ENCODE measurements around the gene C2orf68. TPM values are rescaled to one million over a fixed set of nuclear protein-coding genes. Genes with fewer than 3 reads are reported as not detected.
A peak's percentile ranks its signal among the peaks of the same experiment; 100 is the strongest.

C2orf68 gene
- total RNA-seq, 5 donors from 2014 or later (not counting 1 experiment from before 2014, with no cell fraction given) = 45.3 to 77.9 (median 62.4) TPM

DNA sequence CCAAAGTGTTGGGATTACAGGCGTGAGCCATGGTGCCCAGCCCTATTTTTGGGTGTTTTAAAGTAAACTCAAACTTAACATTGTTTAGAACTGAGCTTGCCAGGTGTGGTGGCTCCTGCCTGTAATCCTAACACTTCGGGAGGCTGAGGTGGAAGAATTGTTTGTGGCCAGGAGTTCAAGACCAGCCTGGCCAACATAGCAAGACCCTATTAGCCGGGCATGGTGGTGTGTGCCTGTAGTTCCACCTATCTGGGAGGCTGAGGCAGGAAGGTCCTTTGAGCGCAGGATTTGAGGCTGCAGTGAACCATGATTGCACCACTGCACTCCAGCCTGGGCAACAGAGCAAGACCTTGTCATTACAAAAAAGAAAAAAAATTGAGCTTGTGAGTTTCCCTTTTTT lies 38.6 kb upstream of the C2orf68 start:
- 90% methylated on average over 2 of the region's 4 CpGs for WGBS (ENCODE audit: insufficient coverage)
- DNase-seq = no peak
- peaks cover 53% of the 10 kb centered on the region for H3K36me3 Mint-ChIP-seq
- no peaks in the 10 kb centered on the region for H3K4me1 Mint-ChIP-seq
- no peaks in the 10 kb centered on the region for H3K27me3 Mint-ChIP-seq
- H3K4me3 Mint-ChIP-seq = no peak overlapping the region
- H3K4me3 ChIP-seq (ENCODE audit: control insufficient read depth in 1 of 2, extremely low read depth in 1 of 2, low read length in 1 of 2) = no peak overlapping the region
- peaks cover 6 to 74% of the 10 kb centered on the region in 2 donors for H3K36me3 ChIP-seq (ENCODE audit: control insufficient read depth in 2 of 2, extremely low read depth in 1 of 2, insufficient read depth in 1 of 2, low read length in 1 of 2)
- POLR2A ChIA-PET = interaction anchor here in 1 of 2 donors (0.9 kb wide), 1 partner anchor 55 kb away, joined by 5 read pairs; no protein-coding TSS in a partner anchor
- H3K27ac Mint-ChIP-seq = no peak overlapping the region
- no peaks in the 10 kb centered on the region for H3K4me1 ChIP-seq (ENCODE audit: control insufficient read depth in 1 of 2, extremely low read depth in 1 of 2, insufficient read depth in 2 of 2, low read length in 2 of 2)
- no peak overlapping the region for H3K27ac ChIP-seq (ENCODE audit: low read length)
- CTCF ChIA-PET = interaction anchor here in 1 of 2 donors (1.0 kb wide), 1 partner anchor 31 kb away, joined by 3 read pairs; no protein-coding TSS in a partner anchor
- no peaks in the 10 kb centered on the region for H3K9me3 ChIP-seq
- ATAC-seq (replicated peaks in 1 of 4) = no peak
- no peaks in the 10 kb centered on the region for H3K27me3 ChIP-seq (replicated peaks in 1 of 2; ENCODE audit: control insufficient read depth in 2 of 2, extremely low read depth in 1 of 2, insufficient read depth in 2 of 2, low read length in 1 of 2)
- H3K9me3 Mint-ChIP-seq = no peaks in the 10 kb centered on the region

- Mint-ChIP-seq H3K36me3 (peaks cover 53% of the 10 kb centered on the region), H3K27me3 (no peaks in the 10 kb centered on the region)
- POLR2A ChIA-PET = interaction anchor here in 1 of 2 donors (0.9 kb wide), 1 partner anchor 55 kb away, joined by 5 read pairs; no protein-coding TSS in a partner anchor
Observed at GRCh38 chr2:85649201-85650190, 37.6 kb upstream of the C2orf68 start.

DNA sequence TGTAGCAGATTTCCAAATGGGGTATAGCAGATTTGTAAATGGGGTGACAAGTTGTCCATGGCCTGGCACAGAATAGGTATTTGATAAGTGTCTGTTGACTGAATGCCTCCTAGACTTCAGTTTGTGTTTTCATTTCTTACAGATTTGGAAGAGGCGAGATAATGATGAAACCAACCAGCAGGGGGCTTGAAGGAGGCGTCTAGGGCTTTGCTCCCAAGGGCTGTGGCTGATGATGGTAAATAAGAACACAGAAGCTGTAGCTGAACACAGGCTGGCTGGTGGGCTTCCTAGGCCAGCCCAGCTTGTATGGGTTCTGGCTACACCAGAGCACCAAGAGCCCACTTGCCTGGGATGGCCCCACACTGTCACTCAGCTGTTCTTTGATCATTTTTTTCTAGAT lies 36.8 kb upstream of the C2orf68 start:
- no peaks in the 10 kb centered on the region for H3K4me1 Mint-ChIP-seq
- ATAC-seq (replicated peaks in 1 of 4) (no peak), DNase-seq (peak in 2 of 35 experiments; percentile 9 to 20)
- no peaks in the 10 kb centered on the region for H3K27me3 Mint-ChIP-seq
- H3K4me3 ChIP-seq (ENCODE audit: control insufficient read depth in 1 of 2, extremely low read depth in 1 of 2, low read length in 1 of 2) = no peak overlapping the region
- no peaks in the 10 kb centered on the region for H3K27me3 ChIP-seq (replicated peaks in 1 of 2; ENCODE audit: control insufficient read depth in 2 of 2, extremely low read depth in 1 of 2, insufficient read depth in 2 of 2, low read length in 1 of 2)
- H3K27ac ChIP-seq (ENCODE audit: low read length) = no peak overlapping the region
- peaks cover 9 to 84% of the 10 kb centered on the region in 2 donors for H3K36me3 ChIP-seq (ENCODE audit: control insufficient read depth in 2 of 2, extremely low read depth in 1 of 2, insufficient read depth in 1 of 2, low read length in 1 of 2)
- no peaks in the 10 kb centered on the region for H3K4me1 ChIP-seq (ENCODE audit: control insufficient read depth in 1 of 2, extremely low read depth in 1 of 2, insufficient read depth in 2 of 2, low read length in 2 of 2)
- H3K9me3 Mint-ChIP-seq = no peaks in the 10 kb centered on the region
- CTCF ChIA-PET = no interaction called here
- H3K9me3 ChIP-seq = no peaks in the 10 kb centered on the region
- peaks cover 50% of the 10 kb centered on the region for H3K36me3 Mint-ChIP-seq
- POLR2A ChIA-PET = no interaction called here
- WGBS (ENCODE audit: insufficient coverage) = 100% methylated on average over 1 of the region's 2 CpGs
- H3K27ac Mint-ChIP-seq = no peak overlapping the region
- H3K4me3 Mint-ChIP-seq = no peak overlapping the region

More at GRCh38 chr2:85649201-85650190, 37.6 kb upstream of the C2orf68 start:
- CTCF ChIA-PET = interaction anchor here in 1 of 2 donors (0.7 to 1.0 kb wide), 2 partner anchors 12 to 32 kb away, joined by 3 to 4 read pairs; no protein-coding TSS in a partner anchor
- Mint-ChIP-seq H3K9me3 (no peaks in the 10 kb centered on the region), H3K27ac (peak overlapping the region in 1 of 2 donors; percentile 48), H3K4me1 (no peaks in the 10 kb centered on the region), H3K4me3 (no peak overlapping the region)
- Histone ChIP-seq H3K36me3 (ENCODE audit: control insufficient read depth in 2 of 2, extremely low read depth in 1 of 2, insufficient read depth in 1 of 2, low read length in 1 of 2) (peaks cover 9 to 80% of the 10 kb centered on the region in 2 donors), H3K4me3 (ENCODE audit: control insufficient read depth in 1 of 2, extremely low read depth in 1 of 2, low read length in 1 of 2) (no peak overlapping the region), H3K27me3 (replicated peaks in 1 of 2; ENCODE audit: control insufficient read depth in 2 of 2, extremely low read depth in 1 of 2, insufficient read depth in 2 of 2, low read length in 1 of 2) (no peaks in the 10 kb centered on the region), H3K9me3 (no peaks in the 10 kb centered on the region), H3K27ac (ENCODE audit: low read length) (no peak overlapping the region), H3K4me1 (ENCODE audit: control insufficient read depth in 1 of 2, extremely low read depth in 1 of 2, insufficient read depth in 2 of 2, low read length in 2 of 2) (no peaks in the 10 kb centered on the region)
- ATAC-seq (replicated peaks in 1 of 4) = no peak
- 92% methylated on average over 5 of the region's 9 CpGs for WGBS (ENCODE audit: insufficient coverage)
- no peak for DNase-seq

GRCh38 chr2:85647823-85648526 lies 36.1 kb upstream of the C2orf68 start:
- no peak overlapping the region for H3K27ac Mint-ChIP-seq
- no peaks in the 10 kb centered on the region for H3K9me3 Mint-ChIP-seq
- WGBS (ENCODE audit: insufficient coverage) = 90% methylated on average over 9 of the region's 10 CpGs
- no peaks in the 10 kb centered on the region for H3K27me3 Mint-ChIP-seq
- ATAC-seq (replicated peaks in 1 of 4) (no peak), DNase-seq (no peak)
- H3K27me3 ChIP-seq (replicated peaks in 1 of 2; ENCODE audit: control insufficient read depth in 2 of 2, extremely low read depth in 1 of 2, insufficient read depth in 2 of 2, low read length in 1 of 2) = no peaks in the 10 kb centered on the region
- ChIA-PET POLR2A (no interaction called here), CTCF (interaction anchor here in 1 of 2 donors (1.5 kb wide), 1 partner anchor 10 kb away, joined by 5 read pairs; no protein-coding TSS in a partner anchor)
- no peak overlapping the region for H3K4me3 Mint-ChIP-seq
- no peak overlapping the region for H3K4me3 ChIP-seq (ENCODE audit: control insufficient read depth in 1 of 2, extremely low read depth in 1 of 2, low read length in 1 of 2)
- H3K36me3 Mint-ChIP-seq = peaks cover 47% of the 10 kb centered on the region
- no peaks in the 10 kb centered on the region for H3K4me1 ChIP-seq (ENCODE audit: control insufficient read depth in 1 of 2, extremely low read depth in 1 of 2, insufficient read depth in 2 of 2, low read length in 2 of 2)
- no peaks in the 10 kb centered on the region for H3K9me3 ChIP-seq
- no peak overlapping the region for H3K27ac ChIP-seq (ENCODE audit: low read length)
- peaks cover 9 to 85% of the 10 kb centered on the region in 2 donors for H3K36me3 ChIP-seq (ENCODE audit: control insufficient read depth in 2 of 2, extremely low read depth in 1 of 2, insufficient read depth in 1 of 2, low read length in 1 of 2)
- H3K4me1 Mint-ChIP-seq = no peaks in the 10 kb centered on the region

GRCh38 chr2:85646166-85646565 lies 34.3 kb upstream of the C2orf68 start:
- POLR2A ChIA-PET = no interaction called here

GRCh38 chr2:85644909-85645308 lies 33.0 kb upstream of the C2orf68 start:
- no peaks in the 10 kb centered on the region for H3K27me3 Mint-ChIP-seq
- ATAC-seq (replicated peaks in 1 of 4) = no peak
- H3K9me3 Mint-ChIP-seq = no peaks in the 10 kb centered on the region
- H3K9me3 ChIP-seq = no peaks in the 10 kb centered on the region
- H3K27ac ChIP-seq (ENCODE audit: low read length) = no peak overlapping the region
- peaks cover 0 to 15% (median 6%) of the 10 kb centered on the region in 3 donors for H3K4me1 Mint-ChIP-seq
- no peak for DNase-seq
- no peak overlapping the region for H3K27ac Mint-ChIP-seq
- peaks cover 58% of the 10 kb centered on the region for H3K36me3 Mint-ChIP-seq
- ChIA-PET CTCF (interaction anchor here in 1 of 2 donors (0.7 kb wide), 1 partner anchor 450 kb away, joined by 4 read pairs; no protein-coding TSS in a partner anchor), POLR2A (interaction anchor here in 1 of 2 donors (0.5 to 0.6 kb wide), 2 partner anchors 78 to 308 kb away, joined by 3 to 4 read pairs; no protein-coding TSS in a partner anchor)
- H3K36me3 ChIP-seq (ENCODE audit: control insufficient read depth in 2 of 2, extremely low read depth in 1 of 2, insufficient read depth in 1 of 2, low read length in 1 of 2) = peaks cover 22 to 94% of the 10 kb centered on the region in 2 donors
- H3K4me3 Mint-ChIP-seq = no peak overlapping the region
- no peaks in the 10 kb centered on the region for H3K4me1 ChIP-seq (ENCODE audit: control insufficient read depth in 1 of 2, extremely low read depth in 1 of 2, insufficient read depth in 2 of 2, low read length in 2 of 2)
- H3K4me3 ChIP-seq (ENCODE audit: control insufficient read depth in 1 of 2, extremely low read depth in 1 of 2, low read length in 1 of 2) = no peak overlapping the region
- WGBS (ENCODE audit: insufficient coverage) = 96% methylated on average over 6 of the region's 8 CpGs
- H3K27me3 ChIP-seq (replicated peaks in 1 of 2; ENCODE audit: control insufficient read depth in 2 of 2, extremely low read depth in 1 of 2, insufficient read depth in 2 of 2, low read length in 1 of 2) = no peaks in the 10 kb centered on the region

More at GRCh38 chr2:85646166-85646565, 34.3 kb upstream of the C2orf68 start:
- no peak for ATAC-seq (replicated peaks in 1 of 4)
- Histone ChIP-seq H3K9me3 (no peaks in the 10 kb centered on the region), H3K36me3 (ENCODE audit: control insufficient read depth in 2 of 2, extremely low read depth in 1 of 2, insufficient read depth in 1 of 2, low read length in 1 of 2) (peaks cover 22 to 88% of the 10 kb centered on the region in 2 donors), H3K27ac (ENCODE audit: low read length) (no peak overlapping the region), H3K4me1 (ENCODE audit: control insufficient read depth in 1 of 2, extremely low read depth in 1 of 2, insufficient read depth in 2 of 2, low read length in 2 of 2) (no peaks in the 10 kb centered on the region), H3K27me3 (replicated peaks in 1 of 2; ENCODE audit: control insufficient read depth in 2 of 2, extremely low read depth in 1 of 2, insufficient read depth in 2 of 2, low read length in 1 of 2) (no peaks in the 10 kb centered on the region), H3K4me3 (ENCODE audit: control insufficient read depth in 1 of 2, extremely low read depth in 1 of 2, low read length in 1 of 2) (no peak overlapping the region)
- no peaks in the 10 kb centered on the region for H3K9me3 Mint-ChIP-seq
- peaks cover 51% of the 10 kb centered on the region for H3K36me3 Mint-ChIP-seq
- CTCF ChIA-PET = interaction anchor here in 1 of 2 donors (0.6 kb wide), 2 partner anchors 9 to 395 kb away, joined by 3 to 4 read pairs; no protein-coding TSS in a partner anchor
- peaks cover 0 to 12% (median 6%) of the 10 kb centered on the region in 3 donors for H3K4me1 Mint-ChIP-seq
- H3K27me3 Mint-ChIP-seq = no peaks in the 10 kb centered on the region
- H3K4me3 Mint-ChIP-seq = no peak overlapping the region
- no peak for DNase-seq
- no CpG with 5 or more reads among the region's 2 CpGs for WGBS (ENCODE audit: insufficient coverage)
- H3K27ac Mint-ChIP-seq = no peak overlapping the region

Data from T-cell (primary cell).